MM.1S (cell line): ENCODE measurements around the gene EFCAB6.

Source experiments
- CTCF ChIP-seq: fragments of 300-600 bp; sonication (generic); IDR thresholded peaks from 2 replicates; pipeline ENCODE4 v1.5.1; 2016; ENCODE audit warnings: antibody characterized with exemption, low read length, mixed read lengths
- EZH2 ChIP-seq: fragments of 300-600 bp; sonication (generic); optimal IDR thresholded peaks from 2 replicates; pipeline ENCODE3; 2017; ENCODE audit warnings: low read depth, mild to moderate bottlenecking, antibody characterized with exemption, low read length, mixed read lengths

- no peak for TF ChIP-seq CTCF
- no peak for TF ChIP-seq EZH2
Measured at GRCh38 chr22:43754176-43754575, 57.9 kb downstream of the EFCAB6 start.
